Fibroblast of peridontal ligament (primary cell): ENCODE results near the gene C1orf115.
"Not testable (repeated sequence)": the region's sequence is repeated elsewhere in the genome, so short reads cannot be mapped to it uniquely, and the experiment has no call there.

Source experiments
- DNase-seq: peaks from one replicate; pipeline ENCODE4 v3.0.0-alpha.2; 2010; ENCODE audit errors: extremely low read depth

Gene C1orf115

DNA sequence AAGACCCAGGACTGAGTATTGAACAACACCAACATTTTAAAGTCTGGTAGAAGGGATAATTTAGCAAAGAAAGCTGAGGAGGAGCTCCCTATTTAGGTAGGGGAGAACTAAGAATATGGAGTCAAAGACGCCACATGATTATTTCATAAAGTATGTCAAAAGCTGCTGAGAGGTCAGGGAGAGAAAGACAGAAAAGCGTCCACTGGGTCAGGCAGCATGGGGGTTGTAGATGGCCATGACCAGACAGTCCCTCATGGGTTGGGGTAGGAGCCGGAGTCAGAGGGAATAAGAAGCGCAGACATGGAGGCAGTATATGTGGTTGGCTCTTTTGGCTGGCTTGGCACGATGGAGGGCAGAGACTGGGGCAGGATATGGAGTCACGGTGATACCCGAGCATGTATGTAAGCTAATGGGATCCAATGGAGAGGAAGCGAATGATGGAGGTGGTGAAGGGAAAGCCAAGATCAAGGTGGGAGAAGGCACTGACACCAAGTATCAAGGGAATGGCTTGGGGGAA lies 4.8 kb downstream of the C1orf115 start:
- DNase-seq, result no peak

DNA sequence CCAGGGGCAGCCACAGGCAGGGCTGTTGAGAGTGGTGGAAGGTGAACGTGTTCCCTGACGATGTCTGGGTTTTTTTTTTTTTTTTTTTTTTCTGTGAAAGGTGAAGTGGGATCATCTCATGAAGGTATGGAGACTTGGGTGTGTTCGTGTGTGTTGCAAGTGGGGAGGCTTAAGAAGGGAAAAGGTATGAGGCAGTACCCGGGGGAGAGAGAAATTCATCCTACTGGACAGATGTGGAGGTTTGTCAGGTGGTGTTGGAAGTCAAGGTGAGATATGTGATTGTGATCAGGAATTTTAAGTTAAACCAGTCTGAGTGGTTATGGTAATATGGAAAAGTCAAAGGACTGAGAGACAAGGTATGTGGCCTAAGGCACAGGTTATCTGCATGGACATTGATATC lies 5.3 kb downstream of the C1orf115 start:
- no peak for DNase-seq

DNA sequence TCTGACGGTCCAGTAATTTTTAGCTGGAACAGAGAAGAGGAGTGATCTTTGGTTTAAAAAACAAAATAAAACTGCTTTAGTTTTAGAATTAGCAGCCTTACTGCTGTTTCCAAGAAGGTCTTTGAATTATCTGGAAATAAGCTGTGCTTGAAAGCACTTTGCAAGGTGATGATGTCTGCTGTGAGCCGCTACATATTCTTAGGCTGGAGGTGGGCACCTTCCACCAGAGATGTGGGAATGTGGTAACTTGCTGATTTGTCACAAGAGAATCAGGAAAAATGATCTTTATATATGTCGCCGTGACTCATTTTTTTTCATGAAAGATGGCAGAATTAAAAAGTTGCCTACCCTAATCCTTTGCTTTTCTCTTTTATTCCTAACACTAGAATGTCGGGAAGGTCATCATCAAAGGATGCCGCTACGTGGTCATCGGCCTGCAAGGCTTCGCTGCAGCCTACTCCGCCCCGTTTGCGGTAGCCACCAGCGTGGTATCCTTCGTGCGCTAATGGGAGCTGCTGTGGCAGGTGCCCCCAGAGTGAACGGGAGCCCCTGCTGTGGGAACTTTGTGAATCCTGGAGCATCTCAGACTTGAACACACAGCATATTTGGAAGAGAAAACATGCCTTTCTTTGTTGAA lies 6.2 kb downstream of the C1orf115 start:
- no peak for DNase-seq

GRCh38 chr1:220696863-220697231 lies 6.7 kb downstream of the C1orf115 start:
- DNase-seq, result no peak

DNA sequence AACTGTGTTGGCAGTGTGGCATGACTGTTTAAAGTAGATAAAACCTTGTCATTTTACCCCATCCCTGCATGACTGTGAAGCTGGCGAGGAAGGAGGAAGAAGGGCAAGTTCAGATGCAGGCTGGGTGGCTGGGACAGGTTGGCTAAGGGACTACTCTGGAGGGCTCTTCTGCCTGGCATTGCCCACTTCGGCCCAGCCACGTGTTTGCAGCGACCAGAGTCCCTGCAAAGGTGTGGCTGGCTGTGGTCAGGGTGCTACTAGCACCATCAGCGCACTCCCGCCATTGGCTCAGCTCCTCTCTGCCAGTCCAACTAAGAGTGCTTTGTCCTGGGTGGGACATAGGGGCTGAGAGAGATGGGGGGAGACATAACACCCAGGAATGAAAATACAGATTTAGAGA lies 7.2 kb downstream of the C1orf115 start:
- DNase-seq, result no peak

DNA sequence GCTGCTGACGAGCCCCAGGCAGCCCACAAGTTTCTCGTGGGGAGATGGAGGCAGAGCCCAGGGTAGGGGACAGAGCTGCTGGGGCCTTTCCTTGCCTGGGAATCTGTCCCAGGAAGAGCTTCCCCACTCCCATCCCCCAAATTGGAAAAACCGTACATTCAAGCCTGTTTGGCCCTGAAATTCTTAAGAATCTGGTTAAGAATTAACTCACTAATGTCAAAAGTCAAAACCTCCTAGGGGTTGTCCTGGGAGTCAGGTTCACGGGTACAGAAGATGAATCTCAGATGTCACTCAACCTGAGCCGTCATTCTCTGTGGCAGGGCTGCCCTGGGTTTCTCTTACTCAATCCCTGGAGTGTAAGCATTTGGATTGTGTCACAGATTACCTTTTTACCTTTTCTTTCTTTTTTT lies 8.4 kb downstream of the C1orf115 start:
- DNase-seq, result no peak

GRCh38 chr1:220699044-220699443 lies 8.9 kb downstream of the C1orf115 start:
- DNase-seq, result no peak

DNA sequence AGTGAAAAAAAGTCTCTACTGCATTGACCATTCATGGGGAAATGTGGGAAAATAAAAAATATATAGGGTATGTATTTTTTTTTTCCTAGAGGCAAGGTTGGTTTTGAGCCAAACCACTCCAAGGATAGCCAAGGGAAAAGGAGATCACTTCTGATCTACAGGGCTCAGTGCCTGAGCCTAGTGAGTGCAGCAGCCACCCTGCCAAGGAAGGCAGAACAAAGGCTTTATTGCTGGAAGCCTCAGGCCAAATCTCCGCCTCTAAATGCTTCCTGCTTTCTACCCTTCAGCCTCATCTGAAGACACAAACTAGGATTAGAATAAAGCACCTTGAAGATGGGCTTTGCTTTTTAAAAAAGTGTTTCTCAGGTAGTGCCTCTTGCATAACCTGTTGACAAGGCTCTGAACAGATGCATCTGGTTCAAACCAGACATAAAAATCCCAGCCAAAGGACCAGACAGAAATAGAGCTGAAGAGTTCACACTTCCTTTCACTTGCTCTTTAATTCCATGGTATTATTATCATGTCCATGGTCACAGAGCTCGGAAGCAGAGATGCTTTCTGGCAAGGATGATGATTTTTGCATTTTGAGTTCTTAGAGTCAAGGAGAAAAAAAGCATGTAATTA lies 10.5 kb downstream of the C1orf115 start:
- no peak for DNase-seq

GRCh38 chr1:220701974-220702373 lies 11.8 kb downstream of the C1orf115 start:
- DNase-seq, result no peak

GRCh38 chr1:220702733-220703270 lies 12.6 kb downstream of the C1orf115 start:
- DNase-seq, result no peak

DNA sequence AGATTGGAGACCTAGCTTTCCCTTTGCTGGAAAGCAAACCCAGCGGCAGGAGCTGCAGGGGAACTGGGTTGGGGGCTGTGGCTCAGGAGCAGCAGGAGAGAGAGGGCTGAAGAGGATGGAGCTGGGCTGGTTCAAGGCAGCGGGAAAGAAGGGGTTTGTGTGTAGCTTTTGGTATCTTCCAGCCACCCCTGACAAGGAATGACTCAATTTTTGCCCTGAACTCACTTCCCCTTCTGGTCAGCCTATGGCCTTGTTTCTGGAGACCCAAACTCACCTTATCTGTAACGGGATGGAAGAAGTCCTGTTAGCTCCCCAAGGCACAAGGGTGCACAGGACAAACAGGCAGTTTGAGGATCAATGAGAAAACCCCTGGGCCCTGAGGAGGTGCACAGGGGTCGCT lies 13.1 kb downstream of the C1orf115 start:
- DNase-seq, result no peak

- no peak for DNase-seq
Measured at GRCh38 chr1:220705782-220706181, 15.6 kb downstream of the C1orf115 start.

GRCh38 chr1:220706480-220706879 lies 16.3 kb downstream of the C1orf115 start:
- no peak for DNase-seq

DNA sequence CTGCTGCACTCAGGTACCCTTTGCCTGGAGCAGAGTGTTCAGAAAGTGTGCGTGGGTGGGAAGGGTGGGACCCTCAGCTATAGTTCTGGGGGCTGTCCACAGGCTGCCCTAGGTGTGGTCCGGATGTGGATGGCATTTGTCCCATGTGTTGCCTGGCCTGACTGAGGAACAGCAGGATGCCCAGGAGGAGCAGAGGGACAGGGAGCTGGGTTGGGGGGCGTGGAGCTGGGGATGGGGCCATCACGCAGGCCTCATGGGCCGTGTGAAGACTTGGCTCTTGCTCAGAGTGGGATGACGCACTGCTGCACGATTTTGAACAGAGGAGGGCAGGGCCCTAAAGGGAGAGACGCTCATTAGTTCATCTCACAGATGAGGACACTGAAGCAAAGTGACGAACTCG lies 17.0 kb downstream of the C1orf115 start:
- DNase-seq, result no peak

- DNase-seq, result no peak
Measured at GRCh38 chr1:220708244-220708643, 18.1 kb downstream of the C1orf115 start.

GRCh38 chr1:220708936-220709801 lies 19.0 kb downstream of the C1orf115 start:
- no peak for DNase-seq

DNA sequence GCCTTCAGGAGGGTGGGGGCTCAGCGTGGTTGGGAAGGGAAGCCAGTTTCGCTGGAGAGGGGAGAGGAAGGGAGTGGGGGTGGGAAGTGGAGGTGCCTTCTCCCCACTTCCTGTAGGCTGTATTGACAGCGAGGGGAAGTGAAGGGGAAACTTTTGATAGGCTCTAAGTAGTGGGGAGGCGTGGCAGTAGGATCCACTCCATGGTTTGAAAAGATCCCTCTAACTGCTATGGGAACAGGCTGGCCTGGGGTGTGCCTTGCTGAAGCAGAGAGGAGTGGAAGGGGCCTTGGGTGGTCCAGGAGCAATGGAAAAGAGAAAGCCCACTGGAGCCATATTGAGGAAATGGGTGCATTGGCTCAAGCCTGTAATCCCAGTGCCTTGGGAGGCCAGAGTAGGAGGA lies 20.2 kb downstream of the C1orf115 start:
- no peak for DNase-seq

DNA sequence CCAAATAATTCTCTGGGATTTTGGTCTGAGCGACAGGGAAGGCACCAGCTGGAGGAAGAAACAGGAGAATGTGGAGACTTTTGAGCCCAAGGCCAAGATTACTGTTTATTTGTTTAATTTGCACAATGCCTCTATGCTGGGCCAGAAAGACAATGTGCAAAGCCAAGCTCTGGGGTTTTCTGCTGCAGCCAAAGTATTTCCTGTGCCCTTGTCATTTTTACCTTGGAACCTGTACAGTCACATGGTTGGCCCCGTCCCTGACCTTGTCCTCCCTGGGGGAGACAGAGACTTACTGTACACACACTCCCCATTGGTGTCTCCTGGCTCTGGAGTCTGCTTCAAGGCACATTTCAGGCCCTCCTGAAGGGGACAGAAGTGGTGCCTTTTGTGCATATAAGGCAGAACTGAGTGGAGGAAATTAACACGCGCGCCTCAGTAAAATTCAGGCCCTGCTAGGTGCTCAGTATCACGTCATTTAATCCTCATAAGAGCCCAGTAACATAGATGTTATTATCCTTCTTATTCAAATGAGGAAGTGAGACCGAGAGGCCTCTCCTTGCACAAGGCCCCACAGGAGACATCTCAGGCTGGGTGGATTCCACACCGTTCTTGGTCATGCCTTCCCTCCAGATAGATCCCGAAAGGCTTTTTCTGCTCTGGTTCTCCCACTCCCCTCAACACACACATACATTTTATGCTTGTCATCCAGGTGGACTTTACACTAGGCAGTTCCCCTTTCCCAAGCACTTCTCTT lies 21.1 kb downstream of the C1orf115 start:
- no peak for DNase-seq

- not testable (repeated sequence) for DNase-seq
Measured at GRCh38 chr1:220715986-220716385, 25.8 kb downstream of the C1orf115 start.

DNA sequence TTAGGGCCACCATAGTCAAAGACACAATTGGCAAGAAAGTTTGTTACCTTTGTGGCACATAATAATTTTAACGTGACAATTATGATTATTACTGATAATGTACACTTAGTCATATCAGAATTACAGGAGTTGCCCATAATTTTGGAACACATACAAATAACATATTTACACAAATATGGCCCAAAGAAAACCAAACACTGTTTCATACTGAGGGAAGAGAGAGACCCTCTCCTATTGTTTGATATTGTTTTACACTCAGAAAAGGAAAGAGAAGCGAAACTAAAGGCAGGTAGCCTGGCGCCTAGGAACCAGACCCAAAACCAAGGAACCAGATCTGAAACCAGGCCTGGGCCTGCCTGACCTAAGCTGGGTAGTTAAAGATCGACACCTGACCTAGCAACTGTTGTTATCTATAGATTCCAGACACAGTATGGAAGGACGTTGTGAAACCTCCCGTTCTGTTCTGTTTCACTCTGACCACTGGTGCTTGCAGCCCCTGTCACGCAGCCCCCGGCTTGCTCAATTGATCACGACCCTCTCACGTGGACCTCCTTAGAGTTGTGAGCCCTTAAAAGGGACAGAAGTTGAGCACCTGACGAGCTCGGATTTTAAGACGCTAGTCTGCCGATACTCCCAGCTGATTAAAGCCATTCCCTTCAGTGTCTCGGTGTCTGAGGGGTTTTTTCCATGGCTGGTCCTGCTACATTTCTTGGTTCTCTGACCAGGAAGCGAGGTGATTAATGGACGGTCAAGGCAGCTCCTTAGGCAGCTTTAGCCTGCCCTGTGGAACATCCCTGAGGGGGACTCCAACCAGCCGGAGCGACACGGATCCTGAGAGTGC lies 27.9 kb downstream of the C1orf115 start:
- DNase-seq, result no peak

- DNase-seq, result not testable (repeated sequence)
Measured at GRCh38 chr1:220721266-220721665, 31.1 kb downstream of the C1orf115 start.
